ENCODE measurements around the gene ADAMTS14. TPM values are rescaled to one million over a fixed set of nuclear protein-coding genes. Genes with fewer than 3 reads are reported as not detected.

ADAMTS14 gene
- total and polyA plus RNA-seq, 7 donors, result 0.03 to 0.18 (median 0.06) TPM; not detected in 3

DNA sequence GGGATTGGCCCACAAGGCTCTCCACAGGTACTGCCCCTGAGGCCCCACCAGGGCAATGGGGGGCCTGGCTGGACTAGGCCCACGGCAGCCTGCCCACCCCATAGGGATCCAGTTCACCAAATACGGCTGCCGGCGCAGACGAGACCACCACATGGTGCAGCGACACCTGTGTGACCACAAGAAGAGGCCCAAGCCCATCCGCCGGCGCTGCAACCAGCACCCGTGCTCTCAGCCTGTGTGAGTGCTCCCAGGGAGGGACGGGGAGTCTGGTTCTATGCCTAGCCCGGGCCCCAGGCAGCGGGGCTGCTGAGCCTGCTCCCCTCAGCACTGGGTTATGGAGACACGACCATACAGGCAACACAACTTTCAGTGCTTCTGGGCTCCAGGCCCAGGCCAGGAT, 79.7 kb downstream of the ADAMTS14 start:
- H3K27me3 ChIP-seq (ENCODE audit: insufficient read depth in 3 of 3, low read length in 2 of 3), result no peaks in the 10 kb centered on the region
- H3K9me3 ChIP-seq, result no peaks in the 10 kb centered on the region
- WGBS, 3 donors, result 96 to 97% (median 96%) methylated on average over 14 of the region's 14 CpGs
- DNase-seq (no peak), ATAC-seq (no peak)
- H3K4me1 ChIP-seq, result no peaks in the 10 kb centered on the region
- no peak overlapping the region for H3K27ac ChIP-seq
- no peaks in the 10 kb centered on the region for H3K36me3 ChIP-seq (ENCODE audit: insufficient read depth in 1 of 2, low read depth in 1 of 2)
- TF ChIP-seq, protein P1, sequence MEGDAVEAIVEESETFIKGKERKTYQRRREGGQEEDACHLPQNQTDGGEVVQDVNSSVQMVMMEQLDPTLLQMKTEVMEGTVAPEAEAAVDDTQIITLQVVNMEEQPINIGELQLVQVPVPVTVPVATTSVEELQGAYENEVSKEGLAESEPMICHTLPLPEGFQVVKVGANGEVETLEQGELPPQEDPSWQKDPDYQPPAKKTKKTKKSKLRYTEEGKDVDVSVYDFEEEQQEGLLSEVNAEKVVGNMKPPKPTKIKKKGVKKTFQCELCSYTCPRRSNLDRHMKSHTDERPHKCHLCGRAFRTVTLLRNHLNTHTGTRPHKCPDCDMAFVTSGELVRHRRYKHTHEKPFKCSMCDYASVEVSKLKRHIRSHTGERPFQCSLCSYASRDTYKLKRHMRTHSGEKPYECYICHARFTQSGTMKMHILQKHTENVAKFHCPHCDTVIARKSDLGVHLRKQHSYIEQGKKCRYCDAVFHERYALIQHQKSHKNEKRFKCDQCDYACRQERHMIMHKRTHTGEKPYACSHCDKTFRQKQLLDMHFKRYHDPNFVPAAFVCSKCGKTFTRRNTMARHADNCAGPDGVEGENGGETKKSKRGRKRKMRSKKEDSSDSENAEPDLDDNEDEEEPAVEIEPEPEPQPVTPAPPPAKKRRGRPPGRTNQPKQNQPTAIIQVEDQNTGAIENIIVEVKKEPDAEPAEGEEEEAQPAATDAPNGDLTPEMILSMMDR (IDR thresholded peaks at IDR 0.05), result no peak
- no peak overlapping the region for H3K4me3 ChIP-seq
- intact Hi-C loops (cut with DNase I), result no loop called here

DNA sequence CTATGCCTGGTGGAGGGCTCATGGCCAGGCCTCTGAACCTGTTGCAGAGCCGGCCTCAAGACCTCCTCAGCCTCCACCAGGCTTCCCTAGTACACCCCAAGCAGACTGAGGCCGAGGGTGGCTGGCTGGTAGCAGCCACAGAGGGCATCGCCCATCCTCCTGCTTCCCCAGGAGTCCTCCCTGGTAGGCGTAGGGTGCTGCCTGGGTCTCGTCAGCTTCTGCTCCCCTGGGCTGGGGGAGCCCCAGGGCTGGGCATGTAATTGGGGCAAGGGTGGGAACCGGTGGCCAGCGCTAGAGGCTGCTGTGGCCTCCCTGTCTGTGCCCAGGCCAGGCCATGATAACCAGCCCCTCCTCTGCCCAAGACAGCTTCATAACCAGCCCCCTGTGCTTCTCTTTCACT, 80.3 kb downstream of the ADAMTS14 start:
- no peak for DNase-seq
- 96 to 99% (median 96%) methylated on average over 7 of the region's 7 CpGs for WGBS, 3 donors
- H3K27me3 ChIP-seq (ENCODE audit: insufficient read depth in 3 of 3, low read length in 2 of 3), result no peaks in the 10 kb centered on the region
- intact Hi-C loops (cut with DNase I), result no loop called here
- no peaks in the 10 kb centered on the region for H3K4me1 ChIP-seq
- no peak for ATAC-seq
- no peaks in the 10 kb centered on the region for H3K36me3 ChIP-seq (ENCODE audit: insufficient read depth in 1 of 2, low read depth in 1 of 2)
- TF ChIP-seq, protein P1 (IDR thresholded peaks at IDR 0.05), result no peak
- no peak overlapping the region for H3K4me3 ChIP-seq
- H3K27ac ChIP-seq, result no peak overlapping the region
- H3K9me3 ChIP-seq, result no peaks in the 10 kb centered on the region

DNA sequence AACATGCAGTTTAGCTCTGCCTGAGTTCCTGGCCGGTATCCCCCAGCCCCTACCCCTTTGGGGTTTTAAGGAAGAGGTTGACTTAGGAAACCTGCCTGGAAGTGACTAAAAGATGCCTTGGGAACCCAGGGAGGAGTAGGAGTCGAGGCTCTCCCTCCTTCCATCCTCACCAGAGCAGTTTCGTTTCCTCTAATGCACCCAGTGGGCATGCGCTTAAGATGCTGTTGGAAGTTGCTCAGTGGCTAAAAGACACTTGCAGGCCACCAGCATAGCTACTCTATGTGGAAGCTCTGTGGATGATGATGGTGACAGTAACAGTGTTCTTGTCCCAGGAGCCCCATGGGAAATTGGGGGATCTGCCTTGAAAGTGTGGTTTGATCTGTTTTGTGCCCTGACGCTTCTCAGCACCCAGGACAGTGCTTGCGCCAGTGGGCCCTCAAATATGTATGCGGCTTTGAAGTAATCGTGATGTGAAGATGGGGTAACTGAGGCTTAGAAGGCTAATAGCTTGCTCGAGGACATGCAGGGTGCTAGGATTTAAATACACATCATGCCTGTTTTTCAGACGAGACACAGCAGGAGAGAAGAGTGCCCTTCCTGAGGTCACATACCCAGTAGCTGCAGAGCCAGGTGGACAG, 80.8 kb downstream of the ADAMTS14 start:
- Histone ChIP-seq H3K4me1 (no peaks in the 10 kb centered on the region), H3K27me3 (ENCODE audit: insufficient read depth in 3 of 3, low read length in 2 of 3) (no peaks in the 10 kb centered on the region), H3K27ac (no peak overlapping the region), H3K4me3 (no peak overlapping the region), H3K36me3 (ENCODE audit: insufficient read depth in 1 of 2, low read depth in 1 of 2) (no peaks in the 10 kb centered on the region), H3K9me3 (no peaks in the 10 kb centered on the region)
- intact Hi-C loops (cut with DNase I), result no loop called here
- ATAC-seq, result no peak
- WGBS, 3 donors, result 81 to 88% (median 85%) methylated on average over 10 of the region's 10 CpGs
- no peak for DNase-seq
- TF ChIP-seq, protein P1 (IDR thresholded peaks at IDR 0.05), result no peak

DNA sequence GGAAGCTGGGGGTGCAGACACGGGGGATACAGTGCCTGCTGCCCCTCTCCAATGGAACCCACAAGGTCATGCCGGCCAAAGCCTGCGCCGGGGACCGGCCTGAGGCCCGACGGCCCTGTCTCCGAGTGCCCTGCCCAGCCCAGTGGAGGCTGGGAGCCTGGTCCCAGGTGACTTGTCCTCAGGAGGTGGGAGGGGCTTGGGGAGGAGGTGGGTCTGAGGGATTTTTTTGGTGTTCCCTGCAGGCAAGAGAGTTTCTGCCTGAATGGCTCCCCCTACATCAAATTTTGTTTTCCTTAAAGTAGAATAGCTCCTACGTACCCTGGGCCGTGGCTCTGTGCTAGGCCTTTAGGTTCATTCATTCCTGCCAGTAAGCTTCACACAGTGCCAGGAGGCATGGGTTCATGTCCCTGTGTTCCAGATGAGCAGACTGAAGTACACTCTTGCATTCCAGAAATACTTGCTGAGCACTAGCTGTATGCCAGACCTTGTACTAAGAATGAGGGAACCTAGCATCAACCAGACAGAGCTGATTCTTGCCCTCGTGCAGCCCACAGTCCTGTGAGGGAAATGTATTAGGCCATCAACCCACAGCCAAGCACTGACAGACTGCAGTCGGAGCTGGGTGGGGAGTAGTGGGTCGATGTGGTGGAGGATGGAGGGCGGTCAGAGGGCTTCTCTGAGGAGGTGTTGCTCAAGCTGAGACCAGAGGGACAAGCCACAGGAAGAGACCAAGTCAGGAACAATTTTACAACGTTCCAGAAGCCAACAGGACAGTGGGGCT, 81.7 kb downstream of the ADAMTS14 start:
- intact Hi-C loops (cut with DNase I), result no loop called here

More for the DNA sequence above, 81.7 kb downstream of the ADAMTS14 start:
- H3K27me3 ChIP-seq (ENCODE audit: insufficient read depth in 3 of 3, low read length in 2 of 3), result no peaks in the 10 kb centered on the region
- DNase-seq, result no peak
- H3K9me3 ChIP-seq, result no peaks in the 10 kb centered on the region
- H3K27ac ChIP-seq, result no peak overlapping the region
- H3K4me1 ChIP-seq, result no peaks in the 10 kb centered on the region
- no peak for ATAC-seq
- H3K36me3 ChIP-seq (ENCODE audit: insufficient read depth in 1 of 2, low read depth in 1 of 2), result no peaks in the 10 kb centered on the region
- no peak overlapping the region for H3K4me3 ChIP-seq
- 74 to 79% (median 78%) methylated on average over 15 of the region's 15 CpGs for WGBS, 3 donors
- TF ChIP-seq, protein P1 (IDR thresholded peaks at IDR 0.05), result no peak
